GM18519 (cell line): Measurements from ENCODE around the gene CCM2.

Source experiments
- ATAC-seq: cut with Tn5 transposase; IDR thresholded peaks from one replicate; pipeline ENCODE4 v1.9.1; 2021; ENCODE audit warnings: mild to moderate bottlenecking, moderate library complexity; ENCODE audit not compliant: unreplicated experiment, low FRiP score

The CCM2 gene

GRCh38 chr7:45057878-45058277 is 57.9 kb downstream of the CCM2 start:
- no peak for ATAC-seq

GRCh38 chr7:45060295-45060694 is 60.3 kb downstream of the CCM2 start:
- no peak for ATAC-seq

GRCh38 chr7:45061352-45061751 is 61.4 kb downstream of the CCM2 start:
- no peak for ATAC-seq

GRCh38 chr7:45061806-45062425 is 61.9 kb downstream of the CCM2 start:
- ATAC-seq: no peak

GRCh38 chr7:45064047-45064725 is 64.2 kb downstream of the CCM2 start:
- ATAC-seq: no peak

GRCh38 chr7:45065031-45065995 is 65.3 kb downstream of the CCM2 start:
- no peak for ATAC-seq

GRCh38 chr7:45066409-45066808 is 66.4 kb downstream of the CCM2 start:
- ATAC-seq: no peak

- ATAC-seq: no peak
Observed at GRCh38 chr7:45067582-45067981, 67.6 kb downstream of the CCM2 start.

- no peak for ATAC-seq
Observed at GRCh38 chr7:45068236-45069023, 68.4 kb downstream of the CCM2 start.

- ATAC-seq: no peak
Observed at GRCh38 chr7:45069444-45070253, 69.6 kb downstream of the CCM2 start.

- ATAC-seq: no peak
Observed at GRCh38 chr7:45070254-45070642, 70.2 kb downstream of the CCM2 start.

- no peak for ATAC-seq
Observed at GRCh38 chr7:45071528-45071927, 71.5 kb downstream of the CCM2 start.

- ATAC-seq: no peak
Observed at GRCh38 chr7:45072131-45073030, 72.4 kb downstream of the CCM2 start.

GRCh38 chr7:45073031-45073785 is 73.2 kb downstream of the CCM2 start:
- ATAC-seq: no peak

- no peak for ATAC-seq
Observed at GRCh38 chr7:45073786-45074527, 74.0 kb downstream of the CCM2 start.

GRCh38 chr7:45074528-45075354 is 74.7 kb downstream of the CCM2 start:
- ATAC-seq: no peak

- ATAC-seq: no peak
Observed at GRCh38 chr7:45075355-45075644, 75.3 kb downstream of the CCM2 start.
